ENCODE measurements around the gene ZBTB20.

Gene ZBTB20

DNA sequence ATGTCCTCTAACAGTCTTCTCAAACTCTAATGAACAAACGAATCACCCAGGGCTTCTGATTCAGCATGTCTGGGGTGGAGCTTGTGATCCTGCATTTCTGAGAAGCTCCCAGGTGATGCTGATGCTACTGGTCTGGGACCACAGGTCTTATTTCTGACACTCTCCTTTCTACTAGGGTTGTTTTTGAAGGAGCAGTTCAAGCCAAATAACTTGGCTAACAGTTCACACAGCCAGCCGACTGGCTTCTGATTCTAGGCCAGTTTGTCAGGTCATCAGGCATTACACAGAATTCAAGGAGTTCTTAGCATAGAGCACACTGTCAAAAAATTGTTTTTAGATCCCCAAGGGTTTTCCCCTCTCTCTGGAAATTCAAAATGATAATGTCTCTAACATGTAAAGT, 752.5 kb downstream of the ZBTB20 start:
- in situ Hi-C loops (cut with MboI; ENCODE audit: low sequenced_read_pairs): no loop called here

DNA sequence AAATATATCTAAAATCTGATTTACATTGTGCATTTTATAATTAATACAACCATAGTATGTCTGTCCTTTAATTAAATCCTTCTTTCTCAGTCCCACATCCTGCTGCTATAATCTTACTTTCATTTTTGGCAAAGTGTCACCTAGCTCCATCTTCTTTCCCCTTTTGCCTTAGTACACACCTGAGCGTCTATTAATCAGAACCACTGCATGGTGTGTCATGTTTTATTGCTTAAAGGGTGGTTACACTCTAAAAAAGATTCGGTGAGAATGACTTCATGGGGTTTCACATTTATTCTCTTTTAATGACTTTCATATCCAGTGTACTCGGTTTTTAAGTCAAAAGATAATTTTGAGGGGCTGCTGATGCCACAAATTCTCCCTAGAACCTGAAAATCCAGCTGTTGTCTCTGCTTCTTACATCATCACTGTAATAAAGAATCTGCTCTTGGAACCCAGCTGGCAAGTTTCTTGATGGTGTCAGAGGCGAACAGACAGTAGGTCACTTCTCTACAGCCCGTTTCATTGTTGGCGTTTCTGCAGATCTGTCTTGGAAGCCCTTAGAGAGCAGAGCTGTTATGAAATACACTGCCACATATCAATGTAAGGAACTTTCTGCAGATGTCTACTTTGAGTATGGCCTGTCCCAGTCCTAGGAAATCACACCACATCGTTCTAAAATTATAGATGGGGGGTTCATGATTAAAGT, 753.6 kb downstream of the ZBTB20 start:
- in situ Hi-C loops (cut with MboI; ENCODE audit: low sequenced_read_pairs): no loop called here

DNA sequence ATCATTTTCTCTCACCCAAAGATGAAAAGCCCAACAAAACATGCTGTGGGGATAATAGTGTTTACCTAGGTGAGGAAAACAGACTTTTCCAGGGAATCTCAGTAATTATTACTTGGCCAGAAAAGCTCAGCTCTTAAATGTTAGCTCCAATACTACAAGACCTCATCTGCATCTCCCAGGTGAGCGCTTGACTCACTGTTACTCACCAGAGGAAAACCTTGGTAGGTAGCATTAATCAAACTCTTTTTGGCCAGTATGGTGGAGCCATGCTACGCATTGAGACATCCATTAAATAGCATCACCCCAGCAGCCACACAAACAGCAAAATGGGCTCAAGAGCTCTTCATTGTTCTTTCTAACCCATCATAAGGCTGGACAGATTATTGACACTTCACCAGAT, 754.3 kb downstream of the ZBTB20 start:
- in situ Hi-C loops (cut with MboI; ENCODE audit: low sequenced_read_pairs): no loop called here

DNA sequence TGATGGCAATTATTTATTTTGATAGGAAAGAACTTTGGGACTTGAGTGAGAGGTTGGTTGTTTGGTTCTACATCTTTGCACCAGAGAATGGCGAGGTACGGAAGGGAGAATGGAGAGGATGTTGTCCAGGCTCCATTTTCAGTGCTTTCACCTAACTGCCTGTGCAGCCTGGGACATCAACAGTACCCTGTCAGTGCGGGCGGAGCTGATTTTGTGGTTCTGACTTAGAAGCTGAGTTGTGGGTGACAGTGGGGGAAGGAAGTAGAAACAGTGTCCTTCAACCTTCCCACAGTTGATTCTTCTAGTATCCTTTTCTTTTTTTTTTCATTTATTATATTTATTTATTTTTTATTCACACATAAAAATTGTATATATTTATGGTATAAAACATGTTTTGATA, 757.9 kb downstream of the ZBTB20 start:
- in situ Hi-C loops (cut with MboI; ENCODE audit: low sequenced_read_pairs): no loop called here

GRCh38 chr3:114384558-114384903, 762.6 kb downstream of the ZBTB20 start:
- in situ Hi-C loops (cut with MboI; ENCODE audit: low sequenced_read_pairs): no loop called here

DNA sequence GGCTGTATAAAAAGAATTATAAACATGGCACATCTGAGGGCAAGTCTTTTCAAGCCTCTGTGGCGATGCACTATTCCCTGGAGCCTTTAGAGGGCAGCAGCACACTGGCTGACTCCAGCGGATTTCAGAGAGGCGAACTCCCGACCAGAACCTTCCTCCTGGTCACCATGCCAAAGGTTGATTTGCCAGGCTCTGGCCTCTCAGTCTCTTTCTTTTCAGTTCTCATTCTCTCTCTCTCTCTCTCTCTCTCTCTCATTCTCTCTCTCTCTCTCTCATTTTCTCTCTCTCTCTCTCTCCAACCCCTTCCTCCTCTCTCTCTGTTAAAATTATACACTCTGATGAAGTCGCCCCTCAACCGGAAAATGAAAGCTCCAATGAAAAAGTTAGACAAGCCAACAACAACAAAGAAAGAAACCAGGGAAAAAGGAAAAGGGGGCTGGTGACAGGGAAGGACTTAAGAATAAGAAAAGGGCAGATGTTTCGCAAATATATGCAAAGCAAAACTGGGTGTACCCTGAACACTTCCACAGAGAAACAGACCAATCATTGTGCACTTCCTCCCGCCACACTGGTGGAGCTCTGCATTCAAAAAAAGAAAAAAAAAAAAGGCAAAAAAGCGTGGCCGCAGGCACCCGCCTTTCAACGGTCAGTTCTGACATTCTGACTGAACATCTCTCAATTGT, 763.1 kb downstream of the ZBTB20 start:
- in situ Hi-C loops (cut with MboI; ENCODE audit: low sequenced_read_pairs): no loop called here

- in situ Hi-C loops (cut with MboI; ENCODE audit: low sequenced_read_pairs): no loop called here
Observed at GRCh38 chr3:114380233-114380651, 766.8 kb downstream of the ZBTB20 start.

DNA sequence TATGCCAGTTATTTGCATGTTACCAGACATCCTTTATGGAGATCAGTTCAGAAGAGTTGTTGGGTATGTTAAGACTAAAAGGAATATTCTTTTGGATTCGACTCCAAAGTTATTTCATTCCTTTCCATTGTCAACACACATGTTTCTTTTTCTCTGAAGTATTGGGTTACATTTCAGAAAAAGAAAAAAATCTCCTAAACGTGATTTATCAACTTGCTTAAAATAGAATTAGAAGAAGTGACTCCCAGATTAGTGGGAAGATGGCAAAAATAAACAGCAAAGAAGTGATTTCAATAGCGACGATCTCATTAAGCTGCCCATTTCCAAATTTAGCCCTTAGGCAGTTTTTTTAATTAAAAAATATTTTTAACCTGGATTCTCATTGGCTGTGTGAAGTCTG, 767.8 kb downstream of the ZBTB20 start:
- in situ Hi-C loops (cut with MboI; ENCODE audit: low sequenced_read_pairs): no loop called here

GRCh38 chr3:114378760-114379159, 768.3 kb downstream of the ZBTB20 start:
- in situ Hi-C loops (cut with MboI; ENCODE audit: low sequenced_read_pairs): no loop called here

GRCh38 chr3:114377426-114377825, 769.7 kb downstream of the ZBTB20 start:
- in situ Hi-C loops (cut with MboI; ENCODE audit: low sequenced_read_pairs): no loop called here

DNA sequence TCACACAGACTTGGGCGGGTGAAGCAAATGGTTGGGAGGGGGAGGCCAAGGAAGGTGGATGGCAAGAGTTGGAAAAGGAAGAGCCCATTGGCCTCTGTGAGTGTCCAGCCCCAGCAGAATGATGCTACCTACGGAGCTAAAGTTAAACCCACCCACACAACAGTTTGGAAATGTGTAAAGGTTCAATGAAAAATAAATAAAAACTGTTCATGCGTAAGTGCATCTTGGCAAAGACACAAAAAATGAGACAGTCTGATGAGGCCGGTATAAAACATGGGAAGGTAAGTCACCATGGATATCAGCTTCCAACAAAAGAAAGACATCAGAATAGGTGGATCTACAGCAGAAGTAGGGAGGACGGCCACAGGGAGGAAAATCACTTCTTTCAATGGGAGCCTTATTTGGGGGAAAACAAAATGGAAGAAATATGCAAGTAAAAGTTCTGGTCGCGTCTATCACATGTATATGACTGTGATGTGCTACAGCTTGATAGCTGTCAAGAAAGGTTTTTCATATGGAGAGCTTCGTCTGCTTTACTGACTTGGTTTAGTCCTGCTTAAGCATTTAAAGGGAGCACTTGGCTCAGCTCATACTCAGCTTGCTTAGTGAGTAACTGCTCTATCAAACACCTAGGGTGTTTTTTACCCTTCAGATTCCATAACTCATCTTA, 770.4 kb downstream of the ZBTB20 start:
- in situ Hi-C loops (cut with MboI; ENCODE audit: low sequenced_read_pairs): no loop called here

- in situ Hi-C loops (cut with MboI; ENCODE audit: low sequenced_read_pairs): no loop called here
Observed at GRCh38 chr3:114375608-114376421, 771.3 kb downstream of the ZBTB20 start.

- in situ Hi-C loops (cut with MboI; ENCODE audit: low sequenced_read_pairs): no loop called here
Observed at GRCh38 chr3:114374433-114374990, 772.6 kb downstream of the ZBTB20 start.

DNA sequence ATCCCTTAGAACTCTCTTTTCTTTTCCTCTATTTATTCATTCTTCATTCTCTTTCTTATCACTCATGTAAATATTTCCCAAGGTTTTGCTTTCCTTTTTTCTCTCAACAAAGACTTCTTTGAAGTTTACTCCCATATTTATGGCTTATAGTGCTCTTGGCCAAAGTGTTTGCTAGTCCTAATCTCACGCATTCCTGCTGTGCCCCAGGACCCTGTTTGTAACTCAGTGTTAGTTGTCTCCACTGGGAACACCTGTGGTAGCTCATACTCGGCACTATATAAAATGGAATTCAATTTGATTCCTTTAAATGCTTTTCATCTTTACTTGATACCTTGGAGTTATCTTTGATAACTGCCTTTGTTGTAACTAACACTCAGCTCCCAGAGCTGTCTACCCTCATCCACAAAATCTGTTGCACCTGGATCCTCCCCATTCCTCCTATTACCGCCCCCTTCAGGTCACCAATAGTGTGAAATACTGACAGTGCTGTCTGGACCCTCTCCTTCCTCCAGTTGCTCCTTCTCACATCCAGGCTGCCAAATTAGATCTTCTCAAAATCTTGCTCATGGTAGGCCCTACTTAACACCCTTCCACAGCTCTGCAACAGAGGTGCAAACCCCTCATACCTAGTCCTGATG, 776.4 kb downstream of the ZBTB20 start:
- in situ Hi-C loops (cut with MboI; ENCODE audit: low sequenced_read_pairs): no loop called here

DNA sequence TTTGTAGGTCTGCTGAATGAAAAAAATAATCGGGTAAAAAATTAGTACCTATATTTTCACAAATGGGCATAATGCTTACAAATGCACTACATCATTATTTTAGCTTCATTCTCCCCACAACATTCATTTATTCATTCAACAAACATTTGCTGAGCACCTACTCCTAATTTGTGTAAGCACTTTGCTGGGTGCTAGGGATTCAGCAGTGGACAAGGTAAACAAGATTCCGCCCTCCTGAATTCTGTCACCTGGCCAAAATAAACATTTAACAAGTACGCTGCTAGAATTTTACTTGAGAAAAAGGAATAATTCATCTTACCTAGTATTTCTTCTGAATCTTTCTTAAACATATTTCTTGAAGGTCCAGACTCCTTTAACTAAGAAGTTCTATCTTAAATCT, 781.2 kb downstream of the ZBTB20 start:
- in situ Hi-C loops (cut with MboI; ENCODE audit: low sequenced_read_pairs): no loop called here

- in situ Hi-C loops (cut with MboI; ENCODE audit: low sequenced_read_pairs): no loop called here
Observed at GRCh38 chr3:114364806-114365654, 782.1 kb downstream of the ZBTB20 start.

DNA sequence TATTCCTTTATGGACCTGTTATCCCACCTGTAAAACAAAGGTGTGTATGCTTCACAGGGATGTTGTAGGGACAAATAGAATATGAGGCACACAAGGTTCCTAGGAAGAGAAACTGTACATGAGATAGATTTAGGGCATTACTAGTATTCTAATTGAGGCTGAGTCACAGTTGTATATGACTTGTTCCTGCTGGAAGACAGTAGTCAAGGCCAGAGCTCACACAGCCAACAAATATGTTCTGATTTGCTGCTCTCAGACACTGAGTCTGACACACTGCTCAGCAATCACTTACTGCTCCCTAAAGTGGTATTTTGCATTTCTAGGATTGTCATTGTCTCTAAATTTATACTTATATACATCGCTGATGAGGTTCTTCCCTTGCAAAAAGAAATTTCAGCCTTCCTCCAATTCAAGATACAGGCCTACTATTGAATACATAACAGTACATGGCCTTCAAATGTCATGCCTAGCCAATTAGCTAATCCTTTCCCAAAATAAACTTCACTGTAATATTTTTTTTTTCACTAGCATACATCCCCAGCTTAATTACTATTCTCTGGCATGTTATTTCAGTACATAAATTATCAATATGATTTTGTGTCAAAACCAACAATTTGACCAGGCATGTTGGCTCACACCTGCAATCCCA, 783.4 kb downstream of the ZBTB20 start:
- in situ Hi-C loops (cut with MboI; ENCODE audit: low sequenced_read_pairs): no loop called here

GRCh38 chr3:114362815-114363214, 784.3 kb downstream of the ZBTB20 start:
- in situ Hi-C loops (cut with MboI; ENCODE audit: low sequenced_read_pairs): no loop called here

GRCh38 chr3:114361391-114361790, 785.7 kb downstream of the ZBTB20 start:
- in situ Hi-C loops (cut with MboI; ENCODE audit: low sequenced_read_pairs): no loop called here

Data from HL-60/S4 (cell line).